ENCODE results near the gene KIAA1549.
A peak's percentile ranks its signal among the peaks of the same experiment; 100 is the strongest.

Gene KIAA1549

DNA sequence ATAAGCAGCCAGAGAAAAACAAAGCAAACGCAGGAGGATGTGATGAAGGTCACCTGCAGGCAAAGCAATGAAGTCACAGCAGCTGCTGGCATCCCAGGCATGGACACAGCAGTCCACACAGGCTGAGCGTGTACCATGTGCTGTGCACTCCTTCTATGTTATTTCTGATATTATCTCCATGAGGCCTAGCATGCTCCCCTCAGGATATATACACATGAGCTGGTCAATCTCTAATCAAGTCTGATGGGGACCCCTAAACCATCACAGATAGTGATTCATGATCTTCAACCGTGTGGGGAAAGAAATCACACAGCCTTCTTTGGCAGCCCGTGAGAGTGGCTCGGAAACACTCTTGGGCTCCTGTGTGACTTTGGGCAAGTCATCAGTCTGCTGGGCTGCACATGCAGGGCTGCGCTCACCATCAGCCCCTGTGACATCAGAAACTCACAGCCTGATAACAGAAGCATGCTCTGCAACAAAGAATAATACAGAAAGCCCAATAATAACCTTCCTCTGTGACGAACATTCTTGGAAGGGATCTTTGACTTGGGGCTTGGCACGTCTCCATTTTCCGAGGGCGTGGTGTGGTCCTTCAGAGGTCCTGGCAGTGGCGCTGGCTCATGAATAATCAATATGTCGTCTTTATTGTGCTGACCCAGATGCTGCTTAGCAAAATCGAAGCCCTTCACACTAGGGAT is 100.2 kb downstream of the KIAA1549 start:
- no peak for DNase-seq

DNA sequence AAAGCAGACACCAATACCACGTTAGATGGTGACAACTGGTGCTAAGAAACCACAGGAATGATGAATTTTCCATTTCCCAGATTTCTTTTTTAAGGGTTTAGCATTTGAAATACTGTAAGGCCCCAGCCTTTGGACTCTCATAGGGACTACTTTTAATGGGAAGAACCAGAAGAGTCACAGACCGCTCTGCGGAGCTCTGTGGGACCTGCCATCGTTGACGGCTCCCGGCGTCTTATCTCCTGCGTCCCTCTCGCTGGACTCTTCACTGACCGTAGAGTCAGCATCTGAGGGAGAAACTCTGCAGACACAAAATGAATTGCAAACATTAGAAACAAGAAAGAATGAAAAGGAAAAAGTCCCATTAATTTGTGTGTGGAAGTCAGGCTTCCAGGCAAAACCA is 101.8 kb downstream of the KIAA1549 start:
- DNase-seq = no peak

GRCh38 chr7:138878856-138879255 is 102.3 kb downstream of the KIAA1549 start:
- DNase-seq = no peak

GRCh38 chr7:138878051-138878450 is 103.1 kb downstream of the KIAA1549 start:
- no peak for DNase-seq

DNA sequence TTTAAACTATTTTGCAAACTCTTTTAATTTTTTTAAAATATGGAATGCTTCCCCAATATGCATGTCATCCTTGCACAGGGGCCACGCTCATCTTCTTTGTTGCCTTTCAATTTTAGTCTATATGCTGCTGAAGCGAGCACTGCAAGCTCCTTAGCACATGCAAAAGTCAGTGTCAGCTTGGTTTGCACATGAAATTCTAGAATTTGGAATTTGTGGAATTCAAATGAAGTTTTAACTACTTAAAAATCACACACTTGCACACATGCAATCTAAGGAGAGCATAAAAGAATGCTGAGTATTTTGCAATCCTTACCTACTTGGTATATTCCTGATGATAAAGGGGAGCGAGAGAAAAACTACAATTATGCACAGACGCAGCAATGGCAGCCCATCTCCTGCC is 104.9 kb downstream of the KIAA1549 start:
- DNase-seq = no peak

- DNase-seq = peak; percentile 18 to 73
These were observed 105.4 kb downstream of the KIAA1549 start for GRCh38 chr7:138875794-138876193.

DNA sequence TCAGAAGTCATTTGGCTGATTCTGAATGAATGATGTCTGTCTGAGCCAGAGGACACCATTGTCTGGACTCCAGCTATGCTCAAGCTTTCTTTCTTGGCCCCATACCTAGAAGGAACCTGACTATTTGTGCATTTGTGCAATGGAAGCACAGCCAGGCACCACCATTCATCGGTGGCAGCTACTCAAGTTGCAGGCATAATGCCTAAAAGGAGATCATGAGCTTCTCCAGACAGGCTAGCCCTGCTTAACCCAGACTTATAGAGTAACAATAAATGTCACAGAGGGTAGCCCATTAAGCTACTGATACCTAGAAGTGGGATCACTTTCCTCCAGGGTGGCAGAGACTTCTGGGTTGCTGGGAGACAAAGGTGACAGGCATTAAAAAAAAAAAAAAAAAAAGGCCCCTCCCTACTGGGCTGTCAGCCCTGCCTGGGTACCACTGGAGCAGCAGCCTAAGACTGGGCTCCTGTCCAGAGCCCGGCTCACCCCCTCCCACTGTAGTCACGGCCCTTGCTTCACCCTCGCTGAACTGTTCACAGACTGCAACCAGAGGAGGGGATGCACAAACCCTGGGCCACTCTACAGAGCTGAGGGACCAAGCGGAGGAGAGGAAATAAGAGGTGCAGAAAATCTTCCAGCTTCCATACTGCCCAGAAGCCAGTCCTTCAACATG is 107.8 kb downstream of the KIAA1549 start:
- no peak for DNase-seq

- DNase-seq = no peak
These were observed 108.6 kb downstream of the KIAA1549 start for GRCh38 chr7:138872576-138872975.

DNA sequence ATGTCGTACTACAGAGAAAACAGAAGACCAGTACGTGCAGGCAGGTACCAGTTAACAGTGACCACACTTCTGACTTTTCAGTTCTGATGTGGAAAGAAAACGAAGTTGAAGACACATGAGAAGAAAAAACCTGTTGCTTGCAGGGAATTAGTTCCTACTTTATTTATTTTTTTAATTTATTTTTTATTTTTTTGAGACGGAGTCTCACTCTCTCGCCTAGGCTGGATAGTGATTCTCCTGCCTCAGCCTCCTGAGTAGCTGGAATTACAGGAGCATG is 109.4 kb downstream of the KIAA1549 start:
- no peak for DNase-seq

DNA sequence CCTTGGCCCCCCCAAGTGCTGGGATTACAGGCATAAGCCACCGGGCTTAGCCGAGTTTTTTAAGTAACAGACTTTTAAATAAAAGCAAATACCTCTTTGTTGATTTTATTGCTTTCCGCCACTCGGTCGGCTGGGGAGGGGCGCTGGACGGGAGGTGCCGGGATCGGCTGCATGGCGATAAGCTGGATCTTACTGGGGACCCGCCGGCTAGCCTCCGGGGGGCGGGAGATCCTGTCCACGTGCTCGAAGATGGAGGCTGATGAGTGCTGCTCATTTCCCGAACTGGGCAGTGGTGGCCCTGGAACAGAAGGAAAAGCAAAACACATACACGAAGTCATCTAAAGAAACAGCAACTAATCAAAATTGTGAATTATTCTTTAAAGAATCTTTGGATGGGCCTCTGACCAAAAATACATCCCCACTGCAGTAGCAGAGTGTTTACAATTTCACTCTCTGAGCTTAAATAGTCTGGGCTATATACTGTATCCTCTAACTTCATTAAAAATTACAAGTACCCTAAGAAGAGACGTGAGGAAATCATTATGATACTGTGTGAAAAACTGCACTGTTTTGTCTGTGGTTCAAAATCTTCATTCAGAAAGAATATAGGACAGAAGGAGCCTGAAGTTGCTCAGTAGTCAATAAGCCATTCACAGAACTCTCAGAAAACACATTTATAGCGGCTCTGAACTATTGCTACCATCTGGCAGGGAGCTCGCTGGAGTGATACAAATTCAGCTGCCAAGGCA is 110.0 kb downstream of the KIAA1549 start:
- DNase-seq = no peak

DNA sequence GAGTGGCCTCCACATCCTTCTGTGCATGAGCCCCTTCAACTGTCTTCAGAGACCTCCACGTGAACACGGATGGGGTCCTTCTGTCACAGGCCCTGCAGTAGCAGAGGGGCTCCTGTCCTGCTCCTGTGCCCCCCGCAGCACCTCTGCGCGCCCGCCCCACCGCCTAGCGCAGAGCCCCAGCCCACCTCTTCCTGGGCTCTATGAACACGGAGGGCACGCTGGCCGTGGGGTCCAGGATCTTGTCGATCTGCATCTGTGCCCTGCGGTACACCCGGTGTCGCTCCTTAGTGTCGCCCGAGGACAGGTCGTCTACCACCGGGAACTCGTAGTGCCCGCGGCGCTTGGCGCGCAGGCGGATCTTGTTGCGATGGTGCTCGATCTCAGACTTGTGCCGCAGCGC is 111.8 kb downstream of the KIAA1549 start:
- DNase-seq = no peak

DNA sequence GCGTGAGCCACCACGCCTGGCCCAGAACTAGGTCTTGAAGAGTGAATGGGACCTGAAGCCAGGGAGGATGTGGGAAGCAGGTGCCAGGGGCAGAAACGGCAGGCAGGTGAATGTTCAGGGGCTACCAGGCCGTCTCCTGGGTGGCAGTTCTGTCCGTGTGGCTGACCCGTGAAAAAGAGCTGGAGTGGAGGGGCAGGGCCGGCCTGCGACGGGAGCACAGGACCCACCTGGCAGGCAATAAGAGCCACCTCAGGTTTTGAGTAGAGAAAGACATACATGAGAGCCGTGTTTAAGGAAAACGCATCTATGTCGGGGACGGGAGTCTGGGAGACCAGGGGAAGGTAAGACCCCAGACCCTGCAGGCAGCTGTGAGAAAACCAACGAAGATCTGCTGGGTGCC is 112.5 kb downstream of the KIAA1549 start:
- no peak for DNase-seq

DNA sequence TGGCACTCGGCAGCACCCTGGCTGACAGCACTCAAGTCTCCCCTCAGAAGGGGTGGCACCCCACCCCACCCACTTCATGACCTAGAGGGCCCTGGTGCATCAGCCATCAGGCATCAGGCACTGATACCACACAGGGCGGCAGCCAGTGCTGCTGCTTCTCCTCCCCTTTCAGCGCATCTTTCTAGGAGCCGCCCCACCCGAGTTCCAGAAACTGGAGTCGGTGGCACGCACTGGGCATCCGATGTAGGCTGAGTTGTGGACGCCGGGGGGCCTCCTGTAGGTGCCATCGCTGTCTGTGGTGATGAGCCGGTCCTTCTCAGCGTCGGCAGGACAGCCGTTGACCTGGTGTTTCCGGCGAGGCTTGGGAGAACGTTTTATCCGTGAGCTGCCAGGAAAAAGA is 113.4 kb downstream of the KIAA1549 start:
- DNase-seq = no peak

DNA sequence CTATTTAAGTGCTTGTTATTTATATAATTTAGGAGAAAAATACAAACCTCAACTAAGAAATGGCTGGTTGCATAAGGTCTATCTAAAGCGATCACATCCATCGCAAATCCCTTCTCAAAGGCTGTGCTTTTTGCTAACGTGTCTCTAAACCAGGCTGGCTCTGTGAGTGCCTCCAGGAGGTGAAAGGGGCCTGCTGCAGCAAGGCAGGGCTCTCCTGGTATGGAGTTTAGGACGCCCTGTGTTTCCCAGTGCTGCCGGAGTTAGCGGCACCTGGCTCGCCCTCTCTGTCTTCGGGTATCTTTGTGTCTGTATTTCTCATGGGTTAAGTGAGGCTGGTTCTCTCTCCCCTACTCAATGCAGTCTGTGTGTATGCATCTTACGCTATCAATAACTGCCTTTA is 114.8 kb downstream of the KIAA1549 start:
- no peak for DNase-seq

DNA sequence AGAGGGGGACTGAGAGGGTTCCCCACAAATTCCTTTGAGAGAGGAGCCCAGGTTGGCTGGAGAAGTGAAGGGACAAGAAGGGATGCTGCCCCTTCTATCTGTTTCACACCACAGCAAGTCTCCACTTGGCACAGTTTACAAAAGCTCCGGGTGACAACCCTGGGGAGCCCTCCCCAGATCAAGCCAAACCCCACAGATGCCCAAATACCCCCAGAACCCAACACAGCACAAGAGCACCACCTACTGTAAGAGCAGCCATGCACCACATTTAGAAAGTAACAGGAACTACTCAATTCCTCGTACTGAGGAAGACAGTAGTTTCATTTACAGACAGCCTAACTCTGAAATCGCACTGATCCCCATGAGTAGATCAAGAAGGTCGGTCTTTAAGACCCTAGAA is 115.3 kb downstream of the KIAA1549 start:
- DNase-seq = peak in 1 of 2 experiments; percentile 30

- DNase-seq = no peak
These were observed 116.5 kb downstream of the KIAA1549 start for GRCh38 chr7:138864667-138865066.

DNA sequence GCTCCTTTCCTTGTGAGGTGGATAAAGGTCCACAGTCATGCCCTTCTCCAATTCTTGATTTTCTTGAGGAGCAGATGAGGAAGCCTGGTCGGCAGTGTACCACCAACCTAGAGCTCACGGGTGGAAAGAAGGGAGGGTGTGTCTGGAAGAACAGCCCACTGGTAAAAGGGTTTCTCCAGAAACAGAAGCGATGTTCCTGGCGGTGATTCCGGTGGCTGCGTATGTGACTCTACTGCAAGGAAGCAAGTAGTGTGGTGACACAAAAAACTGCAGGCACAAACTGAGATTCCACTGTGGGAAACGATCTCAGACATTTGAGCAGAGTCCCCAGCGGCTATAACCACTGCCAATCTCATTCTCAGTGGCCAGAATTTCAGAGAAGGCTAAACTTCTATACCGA is 117.3 kb downstream of the KIAA1549 start:
- no peak for DNase-seq

DNA sequence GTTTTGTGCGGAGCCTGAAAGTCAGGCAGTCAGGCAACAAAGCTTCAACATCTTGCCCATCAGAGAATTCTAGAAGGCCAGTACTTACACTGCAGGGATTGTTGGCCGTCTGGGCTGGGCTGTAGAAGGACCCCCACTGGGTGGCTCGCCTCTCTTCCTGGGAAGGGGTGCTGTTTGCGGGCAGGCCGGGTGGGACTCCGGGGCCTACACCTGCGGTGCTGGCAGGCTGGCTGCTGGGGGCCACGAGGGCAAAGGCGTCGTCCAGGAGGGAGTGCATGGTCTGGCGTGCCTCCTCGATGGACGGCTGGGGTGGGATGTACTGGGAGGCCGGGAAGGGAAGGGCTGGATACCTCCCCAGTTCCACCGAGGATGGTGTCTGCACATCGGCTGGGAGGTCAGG is 120.1 kb downstream of the KIAA1549 start:
- DNase-seq = no peak

GRCh38 chr7:138857728-138858127 is 123.5 kb downstream of the KIAA1549 start:
- no peak for DNase-seq

DNA sequence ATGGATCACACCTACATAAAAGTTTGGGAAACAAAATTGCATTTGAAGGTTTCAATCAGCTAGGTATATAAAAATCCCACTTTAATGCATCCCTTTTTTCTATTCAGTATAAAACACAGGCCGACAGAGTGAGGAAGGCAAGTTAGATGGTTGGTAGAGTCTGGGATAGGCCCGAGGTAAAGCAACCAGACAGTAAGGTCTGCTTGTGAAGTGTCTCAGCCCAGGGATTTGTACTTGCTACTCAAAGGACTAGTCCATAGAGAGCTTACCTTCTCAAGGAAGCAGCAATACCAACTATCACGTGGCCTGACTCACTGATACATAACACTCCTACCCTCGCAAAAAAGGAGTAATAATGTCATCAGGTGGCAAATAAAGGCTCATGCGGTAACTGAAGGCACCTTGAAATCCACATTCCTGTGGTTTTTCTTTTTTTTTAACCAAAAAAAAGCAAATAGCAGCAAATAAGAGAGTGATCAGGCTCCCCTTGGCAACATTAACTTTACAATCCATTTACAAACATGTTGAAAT is 127.0 kb downstream of the KIAA1549 start:
- no peak for DNase-seq

DNA sequence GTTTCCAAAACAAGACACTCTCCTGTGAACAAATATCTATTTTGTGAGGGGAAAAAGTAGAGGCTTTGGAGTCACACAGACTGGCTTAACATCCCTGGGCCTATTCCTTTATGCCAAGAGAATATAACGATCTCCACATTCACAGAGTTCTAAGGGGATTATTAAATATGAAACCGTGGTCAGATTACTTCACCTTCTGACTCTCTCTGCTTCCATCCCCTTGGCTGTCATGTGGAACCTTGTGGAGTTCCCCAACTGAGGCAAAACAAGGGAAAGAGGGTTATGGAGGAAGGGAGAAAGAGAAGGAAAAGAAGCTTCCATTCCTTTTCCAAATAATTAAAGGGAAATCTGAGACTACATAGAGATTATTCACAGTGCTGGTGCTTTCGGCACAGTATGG is 127.7 kb downstream of the KIAA1549 start:
- no peak for DNase-seq

- DNase-seq = no peak
These were observed 128.7 kb downstream of the KIAA1549 start for GRCh38 chr7:138852469-138852868.

DNA sequence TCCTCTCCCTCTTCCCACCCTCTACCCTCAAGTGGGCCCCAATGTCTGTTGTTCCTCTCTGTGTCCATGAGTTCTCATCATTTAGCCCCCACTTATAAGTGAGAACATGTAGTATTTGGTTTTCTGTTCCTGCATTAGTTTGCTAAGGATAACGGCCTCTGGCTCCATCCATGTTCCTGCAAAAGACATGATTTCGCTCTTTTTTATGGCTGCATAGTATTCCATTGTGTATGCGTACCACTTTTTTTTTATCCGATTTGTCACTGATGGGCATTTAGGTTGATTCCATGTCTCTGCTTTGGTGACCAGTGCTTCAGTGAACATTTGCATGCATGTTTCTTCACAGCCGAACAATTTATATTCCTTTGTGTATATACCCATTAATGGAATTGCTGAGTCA is 131.5 kb downstream of the KIAA1549 start:
- DNase-seq = no peak
